HG02870 (cell line): ENCODE results near the gene ZNF436.
A peak's percentile ranks its signal among the peaks of the same experiment; 100 is the strongest.
"Not testable (repeated sequence)": the region's sequence is repeated elsewhere in the genome, so short reads cannot be mapped to it uniquely, and the experiment has no call there.

Experiments used
- ATAC-seq: cut with Tn5 transposase; IDR thresholded peaks from one replicate; pipeline ENCODE4 v1.9.1; 2021; ENCODE audit warnings: mild to moderate bottlenecking, moderate library complexity; ENCODE audit not compliant: unreplicated experiment

The ZNF436 gene

GRCh38 chr1:23393706-23394105 lies 24.1 kb upstream of the ZNF436 start:
- ATAC-seq: no peak

DNA sequence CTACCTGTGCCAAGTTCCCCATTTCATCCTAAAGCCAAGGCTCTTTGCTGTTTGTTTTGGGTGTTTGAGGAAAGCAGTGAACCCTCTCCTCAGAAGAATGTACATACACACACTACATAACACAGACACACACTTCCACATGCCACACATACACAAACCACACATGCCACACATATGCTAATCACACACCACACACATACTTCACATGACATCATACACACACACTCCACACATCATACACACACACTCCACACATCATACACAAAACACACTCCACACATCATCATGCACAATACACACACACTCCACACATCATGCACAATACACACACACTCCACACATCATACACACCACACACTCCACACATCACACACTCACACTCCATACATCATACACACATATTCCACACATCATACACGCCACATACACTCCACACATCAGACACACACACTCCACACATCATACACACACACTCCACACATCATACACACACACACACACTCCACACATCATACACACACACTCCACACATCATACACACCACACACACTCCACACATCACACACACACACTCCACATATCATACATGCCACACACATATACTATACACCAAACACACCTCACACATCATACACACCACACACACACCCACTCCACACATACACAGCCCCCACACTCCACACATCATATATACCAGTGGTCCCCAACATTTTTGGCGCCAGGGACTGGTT lies 22.7 kb upstream of the ZNF436 start:
- ATAC-seq: no peak

DNA sequence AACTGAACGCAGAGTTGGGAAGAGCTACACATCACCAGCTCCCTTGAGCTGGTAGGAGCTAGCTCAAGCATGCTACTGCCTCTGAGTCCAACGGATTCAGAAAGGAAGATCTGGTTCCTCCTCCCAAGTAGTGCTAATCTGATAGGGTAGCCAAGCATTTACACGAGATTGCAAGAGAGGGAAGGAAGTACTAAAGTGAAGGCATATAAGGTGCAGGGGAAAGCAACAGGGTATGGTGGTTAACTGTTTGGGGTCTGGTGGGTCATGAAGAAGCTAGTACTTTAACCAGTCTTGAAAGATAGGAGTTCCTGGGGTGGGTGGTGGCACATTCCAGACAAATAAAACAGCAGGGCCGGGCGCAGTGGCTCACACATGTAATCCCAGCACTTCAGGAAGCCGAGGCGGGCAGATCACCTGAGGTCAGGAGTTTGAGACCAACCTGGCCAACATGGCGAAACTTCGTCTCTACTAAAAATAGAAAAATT lies 20.2 kb upstream of the ZNF436 start:
- ATAC-seq: no peak

DNA sequence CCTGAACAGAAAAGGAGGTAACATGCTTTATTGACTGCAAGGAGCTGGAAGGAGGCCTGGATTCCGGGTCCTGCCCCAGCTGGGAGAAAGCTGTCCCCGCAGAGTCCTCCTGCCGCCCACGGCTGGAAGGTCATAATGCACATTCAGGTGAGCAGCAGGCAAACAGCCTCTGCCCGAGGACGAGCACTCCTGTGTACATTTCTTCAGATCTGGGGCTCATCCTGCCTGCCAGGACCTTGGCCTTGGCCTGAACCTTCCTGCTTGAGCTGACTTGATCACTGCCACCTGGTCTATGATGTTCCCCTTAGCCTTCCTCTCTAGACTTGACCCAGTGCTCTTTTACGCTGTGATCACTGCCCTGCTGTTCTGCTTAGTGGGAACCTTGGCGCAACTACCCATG lies 17.9 kb upstream of the ZNF436 start:
- ATAC-seq: no peak

DNA sequence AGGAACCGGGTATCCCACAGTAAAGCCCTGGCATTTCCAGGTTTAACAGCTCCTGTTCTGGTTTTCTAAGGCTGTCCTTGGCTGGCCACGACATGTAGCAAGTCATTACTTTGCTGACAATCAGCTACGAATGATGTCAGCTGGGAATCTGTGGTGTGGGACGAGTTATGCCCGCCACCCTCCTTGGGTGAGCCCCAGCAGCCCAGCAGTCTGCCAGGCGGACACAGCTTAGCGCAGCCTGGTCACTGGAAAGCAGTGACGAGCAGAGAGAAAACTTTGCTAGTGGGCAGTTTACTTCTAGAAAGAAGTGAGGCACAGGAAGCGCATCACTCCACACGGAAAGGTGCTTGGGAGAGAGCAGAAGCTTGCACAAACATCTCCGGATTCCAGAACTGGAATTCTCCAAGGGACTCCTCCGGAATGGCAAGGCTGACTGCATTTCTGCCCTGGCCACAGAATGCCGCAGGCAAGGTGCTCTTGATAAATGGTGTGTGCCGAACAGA lies 15.5 kb upstream of the ZNF436 start:
- ATAC-seq: no peak

- no peak for ATAC-seq
Observed at GRCh38 chr1:23384312-23385058, 14.8 kb upstream of the ZNF436 start.

DNA sequence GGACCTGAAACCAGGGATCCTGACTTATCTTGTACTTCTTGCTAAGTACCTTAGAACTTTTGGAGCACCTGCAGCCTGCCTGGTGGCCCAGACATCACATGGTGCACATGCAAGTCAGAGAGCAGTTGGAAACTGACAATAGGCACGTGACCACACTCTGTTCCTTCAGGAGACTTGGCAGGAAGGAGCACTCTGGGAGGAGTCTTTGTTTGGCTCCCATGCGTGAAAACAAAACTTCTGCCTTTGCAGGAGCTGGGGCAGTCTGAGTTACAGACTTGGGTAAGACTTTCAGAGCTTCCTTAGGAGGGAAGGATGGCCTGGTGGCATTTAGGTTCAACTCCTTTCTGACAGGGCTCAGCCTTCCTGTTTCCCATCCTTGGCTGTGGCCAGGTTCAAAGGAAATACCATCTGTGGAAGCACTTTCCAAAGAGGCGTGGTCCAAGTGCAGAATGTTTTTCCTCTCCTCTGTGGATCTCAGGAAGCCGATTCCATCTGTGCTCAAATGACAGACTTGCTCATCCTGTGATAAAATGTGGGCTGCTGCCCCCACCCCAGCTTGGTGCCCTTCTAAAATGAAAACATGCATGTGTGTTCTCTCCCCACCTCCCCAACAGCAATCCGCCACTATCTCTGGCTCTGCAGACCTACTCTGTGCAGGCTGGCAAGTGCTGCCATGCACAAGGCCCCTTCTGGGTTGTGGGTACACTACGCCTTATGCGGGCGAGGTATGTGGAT lies 14.1 kb upstream of the ZNF436 start:
- no peak for ATAC-seq

DNA sequence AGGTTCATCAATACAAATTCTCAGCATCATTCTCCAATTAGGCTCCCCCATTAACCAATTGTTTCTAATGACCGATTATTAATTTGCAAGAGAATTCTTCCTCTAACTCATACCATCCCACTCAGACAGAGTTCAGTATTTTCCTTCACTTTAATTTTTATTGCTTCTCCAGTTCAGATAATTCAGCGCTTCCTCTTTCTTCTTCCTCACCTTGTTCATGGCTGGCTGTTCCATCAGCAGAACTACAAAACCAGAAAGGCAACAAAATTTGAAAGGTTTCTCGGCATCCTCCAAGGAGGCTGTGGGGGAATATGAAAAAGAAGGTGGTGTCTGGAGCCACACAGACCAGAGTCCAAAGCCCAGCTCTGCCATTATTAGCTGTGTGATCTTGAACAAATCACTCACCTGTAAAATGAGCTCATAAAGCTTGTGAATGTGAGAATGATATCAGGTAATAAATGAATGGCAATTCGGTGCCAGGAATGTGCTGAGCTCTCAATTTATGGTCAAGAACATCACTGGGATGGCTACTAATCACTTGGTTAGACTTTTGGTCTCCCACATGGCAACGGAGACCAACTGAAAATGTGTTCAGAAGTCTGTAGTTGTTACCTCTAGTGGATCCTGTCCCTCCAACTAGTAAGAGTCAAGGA lies 11.7 kb upstream of the ZNF436 start:
- ATAC-seq: no peak

GRCh38 chr1:23380719-23381118 lies 11.1 kb upstream of the ZNF436 start:
- no peak for ATAC-seq

DNA sequence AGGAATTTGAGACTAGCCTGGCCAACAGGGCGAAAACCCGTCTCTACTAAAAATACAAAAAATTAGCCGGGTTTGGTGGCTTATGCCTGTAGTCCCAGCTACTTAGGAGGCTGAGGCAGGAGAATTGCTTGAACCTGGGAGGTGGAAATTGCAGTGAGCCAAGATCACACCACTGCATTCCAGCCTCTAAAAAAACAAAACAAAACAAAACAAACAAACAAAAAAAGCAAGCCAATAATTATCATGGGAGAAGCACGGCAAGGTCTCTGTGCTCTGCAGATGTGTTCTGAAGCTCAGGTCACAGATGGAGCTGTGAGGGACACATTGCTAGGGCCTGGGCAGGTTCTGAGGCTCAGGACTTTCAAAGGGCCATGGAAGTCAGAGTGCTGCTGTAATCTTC lies 10.6 kb upstream of the ZNF436 start:
- ATAC-seq: not testable (repeated sequence)

DNA sequence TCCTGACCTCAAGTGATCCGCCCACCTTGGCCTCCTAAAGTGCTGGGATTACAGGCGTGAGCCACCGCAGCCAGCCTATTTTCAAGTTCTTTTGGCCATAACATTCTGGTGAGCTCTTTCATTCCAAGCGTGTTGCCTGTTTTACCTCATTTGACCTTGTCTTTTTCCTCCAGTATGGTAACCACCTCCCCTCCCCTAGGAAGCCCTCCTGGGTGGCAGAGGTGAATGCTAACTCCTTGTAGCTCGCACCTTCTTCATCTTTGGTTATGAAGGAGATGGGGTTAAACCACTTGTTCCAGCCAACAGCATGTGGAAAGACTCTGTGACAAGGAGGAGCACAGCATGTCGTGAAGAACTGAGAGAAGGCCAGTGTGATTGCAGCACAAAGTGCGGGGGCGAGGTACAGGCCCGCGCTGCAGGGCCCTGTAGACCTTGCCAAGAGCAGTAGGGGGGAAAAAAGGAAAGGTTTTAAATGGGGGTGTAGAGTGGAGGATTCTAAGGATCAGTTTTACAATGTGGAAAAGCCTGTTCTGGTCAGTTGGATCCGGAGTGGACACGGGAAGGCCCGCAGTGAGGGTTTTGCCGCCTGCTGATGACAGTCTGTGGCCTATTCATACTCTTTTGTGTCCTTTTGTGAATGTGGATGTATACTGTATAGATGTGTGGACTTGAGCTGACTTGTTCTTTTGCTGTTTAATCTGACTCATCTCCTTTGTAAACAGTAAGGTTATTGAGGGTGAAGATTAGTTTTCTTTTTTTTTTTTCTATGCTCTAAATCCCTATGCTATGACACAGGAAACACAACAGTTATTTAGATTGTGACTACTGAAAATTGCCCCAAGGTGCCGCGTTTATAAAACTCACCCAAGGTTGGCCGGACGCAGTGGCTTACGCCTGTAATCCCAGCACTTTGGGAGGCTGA lies 7.5 kb upstream of the ZNF436 start:
- no peak for ATAC-seq

DNA sequence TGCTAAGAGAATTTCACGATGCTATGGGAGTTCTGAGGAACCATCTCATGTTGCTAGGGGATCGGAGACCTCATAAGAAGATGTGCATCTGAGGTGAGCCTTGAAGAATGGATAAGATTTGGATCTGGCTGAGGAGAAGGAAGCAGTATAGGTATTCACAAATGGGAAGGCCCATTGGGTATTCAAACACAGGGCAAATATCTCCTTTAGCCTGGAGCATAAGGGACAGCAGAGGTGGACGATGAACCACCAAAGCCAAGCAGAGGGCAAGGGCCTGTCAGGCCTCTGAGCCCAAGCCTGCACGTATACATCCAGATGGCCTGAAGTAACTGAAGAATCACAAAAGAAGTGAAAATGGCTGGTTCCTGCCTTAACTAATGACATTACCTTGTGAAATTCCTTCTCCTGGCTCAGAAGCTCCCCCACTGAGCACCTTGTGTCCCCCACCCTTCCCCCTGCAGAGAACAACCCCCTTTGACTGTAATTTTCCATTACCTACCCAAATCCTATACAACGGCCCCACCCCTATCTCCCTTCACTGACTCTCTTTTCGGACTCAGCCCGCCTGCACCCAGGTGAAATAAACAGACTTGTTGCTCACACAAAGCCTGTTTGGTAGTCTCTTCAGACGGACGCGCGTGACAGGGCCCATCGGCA lies 4.6 kb upstream of the ZNF436 start:
- not testable (repeated sequence) for ATAC-seq

DNA sequence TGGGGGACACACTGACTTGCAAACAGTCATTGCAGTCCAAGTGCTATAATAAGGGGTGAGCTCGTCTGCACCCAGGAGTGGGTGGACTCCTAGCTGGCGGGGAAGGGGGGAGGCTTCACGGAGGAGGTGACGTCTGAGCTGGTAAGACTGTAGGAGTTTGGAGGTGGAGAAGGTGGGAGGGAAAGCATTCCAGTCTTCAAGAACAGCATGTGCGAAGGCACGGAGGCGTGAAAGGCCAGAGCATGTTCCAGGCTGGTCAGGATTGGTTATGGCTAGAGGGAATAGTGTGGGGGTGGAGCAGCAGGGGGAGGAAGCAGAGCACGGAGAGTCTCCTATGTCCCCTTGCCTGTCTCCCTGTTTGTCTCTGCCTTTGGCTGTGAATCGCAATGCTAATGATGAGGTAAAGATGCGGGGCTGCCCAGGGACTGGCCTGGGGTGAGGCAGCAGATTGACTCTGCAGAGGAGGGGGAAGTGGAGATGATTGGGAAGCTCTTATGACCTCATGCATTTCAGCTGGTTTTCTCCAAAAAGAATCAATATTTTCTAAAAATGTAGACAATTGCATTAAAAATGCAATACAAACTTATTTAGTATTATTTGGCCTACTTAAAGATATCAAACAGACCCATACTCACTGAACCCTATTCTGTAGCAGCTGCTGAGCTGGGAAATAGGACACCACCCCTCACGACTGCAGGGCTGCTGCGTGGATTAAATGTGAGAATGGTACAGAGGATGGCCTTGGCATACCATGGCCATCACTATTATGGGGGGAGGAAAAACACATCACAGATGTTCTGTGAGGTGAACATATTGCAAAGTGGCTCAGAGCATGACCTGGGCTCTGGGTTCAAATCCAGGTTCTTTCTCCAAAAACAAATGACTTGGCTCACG lies 2.6 kb upstream of the ZNF436 start:
- ATAC-seq: no peak

DNA sequence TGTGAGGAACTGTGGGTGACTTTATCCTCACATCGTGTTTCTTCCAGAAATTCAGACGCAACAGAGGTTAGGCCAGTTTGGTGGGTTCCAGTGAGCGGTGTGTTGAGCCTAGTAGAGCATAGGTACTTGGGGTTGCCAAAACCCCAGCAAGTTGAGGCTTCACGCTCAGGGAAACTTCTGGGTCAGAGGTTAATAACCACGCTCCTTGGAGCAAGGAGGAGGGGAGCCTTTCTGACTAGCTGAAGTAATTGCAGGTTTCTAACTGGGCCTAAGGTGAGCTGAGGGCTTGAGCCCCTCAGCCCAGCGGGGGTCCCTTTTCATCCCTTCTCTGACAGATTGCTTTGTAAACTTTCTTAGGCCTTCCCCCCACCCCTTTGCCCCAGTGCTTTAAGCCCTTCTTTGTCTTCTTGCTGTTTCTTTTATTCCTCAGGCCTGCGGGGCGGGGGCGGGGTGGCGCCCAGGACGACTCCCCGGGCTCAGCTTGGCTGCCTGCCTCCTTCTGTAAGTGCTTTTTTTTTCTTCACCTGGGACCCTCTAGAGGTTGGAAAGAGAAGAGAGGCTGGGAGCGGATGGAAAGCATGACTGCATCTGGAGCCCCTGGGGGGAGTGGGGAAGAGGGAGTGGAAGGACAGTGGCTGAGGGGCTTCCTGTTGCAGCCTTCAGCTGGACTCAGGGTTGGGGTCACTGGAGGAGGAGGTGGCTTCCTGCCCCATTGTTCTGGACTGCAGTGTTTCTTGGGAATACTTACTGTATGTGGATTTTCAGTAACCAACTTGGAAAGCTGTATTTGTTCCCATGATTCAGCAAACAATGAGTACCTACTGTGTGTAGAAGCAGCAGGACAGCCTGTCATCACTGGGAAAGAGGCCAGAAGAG lies 1.3 kb upstream of the ZNF436 start:
- ATAC-seq: no peak

GRCh38 chr1:23370330-23370708 lies 683 bp upstream of the ZNF436 start:
- ATAC-seq: no peak

GRCh38 chr1:23368562-23369334 lies 888 bp downstream of the ZNF436 start:
- ATAC-seq: peak; percentile 61
